Measurements from ENCODE around the gene BICC1.
A peak's percentile ranks its signal among the peaks of the same experiment; 100 is the strongest.
"Not testable (repeated sequence)": the region's sequence is repeated elsewhere in the genome, so short reads cannot be mapped to it uniquely, and the experiment has no call there.

Gene BICC1

GRCh38 chr10:58587676-58588075 lies 75.0 kb downstream of the BICC1 start:
- Histone ChIP-seq H3K4me3 (no peak overlapping the region), H3K27ac (no peak overlapping the region)

- H3K27ac ChIP-seq = no peak overlapping the region
- H3K4me3 ChIP-seq = no peak overlapping the region
These were observed 76.1 kb downstream of the BICC1 start for GRCh38 chr10:58588673-58589265.

- no peak overlapping the region for H3K4me3 ChIP-seq
- H3K27ac ChIP-seq = peak overlapping the region in 7 of 21 experiments; percentile 7 to 31 (median 19)
These were observed 77.6 kb downstream of the BICC1 start for GRCh38 chr10:58590152-58590840.

- no peak overlapping the region for H3K4me3 ChIP-seq
- H3K27ac ChIP-seq = peak overlapping the region in 5 of 21 experiments; percentile 7 to 31 (median 19)
These were observed 78.3 kb downstream of the BICC1 start for GRCh38 chr10:58590924-58591323.

GRCh38 chr10:58593008-58593407 lies 80.3 kb downstream of the BICC1 start:
- no peak overlapping the region for H3K4me3 ChIP-seq
- H3K27ac ChIP-seq = no peak overlapping the region

GRCh38 chr10:58597211-58597610 lies 84.5 kb downstream of the BICC1 start:
- not testable (repeated sequence) for H3K27ac ChIP-seq, H3K4me3 ChIP-seq

- no peak overlapping the region for H3K4me3 ChIP-seq
- no peak overlapping the region for H3K27ac ChIP-seq
These were observed 87.4 kb downstream of the BICC1 start for GRCh38 chr10:58599927-58600553.

GRCh38 chr10:58608351-58608750 lies 95.7 kb downstream of the BICC1 start:
- peak overlapping the region in 1 of 21 experiments; percentile 60 for H3K27ac ChIP-seq

GRCh38 chr10:58608826-58609531 lies 96.3 kb downstream of the BICC1 start:
- Histone ChIP-seq H3K27ac (peak overlapping the region in 2 of 21 experiments; percentile 18 to 60), H3K4me3 (no peak overlapping the region)

More at GRCh38 chr10:58608351-58608750, 95.7 kb downstream of the BICC1 start:
- H3K4me3 ChIP-seq = no peak overlapping the region

- Histone ChIP-seq H3K27ac (peak overlapping the region in 2 of 21 experiments; percentile 18 to 30), H3K4me3 (no peak overlapping the region)
These were observed 97.0 kb downstream of the BICC1 start for GRCh38 chr10:58609532-58610150.

GRCh38 chr10:58615237-58615935 lies 102.7 kb downstream of the BICC1 start:
- Histone ChIP-seq H3K27ac (no peak overlapping the region), H3K4me3 (no peak overlapping the region)

- no peak overlapping the region for H3K4me3 ChIP-seq
- peak overlapping the region in 2 of 21 experiments; percentile 5 to 24 for H3K27ac ChIP-seq
These were observed 105.5 kb downstream of the BICC1 start for GRCh38 chr10:58618158-58618676.

GRCh38 chr10:58621379-58622077 lies 108.9 kb downstream of the BICC1 start:
- H3K27ac ChIP-seq = peak overlapping the region in 2 of 21 experiments; percentile 2 to 37
- H3K4me3 ChIP-seq = no peak overlapping the region

- H3K27ac ChIP-seq = peak overlapping the region in 3 of 21 experiments; percentile 0 to 41 (median 33)
- no peak overlapping the region for H3K4me3 ChIP-seq
These were observed 109.6 kb downstream of the BICC1 start for GRCh38 chr10:58622246-58622645.

GRCh38 chr10:58625070-58625469 lies 112.4 kb downstream of the BICC1 start:
- peak overlapping the region in 1 of 21 experiments; percentile 42 for H3K27ac ChIP-seq
- no peak overlapping the region for H3K4me3 ChIP-seq

GRCh38 chr10:58627392-58627791 lies 114.7 kb downstream of the BICC1 start:
- Histone ChIP-seq H3K4me3 (no peak overlapping the region), H3K27ac (no peak overlapping the region)

GRCh38 chr10:58631715-58632114 lies 119.0 kb downstream of the BICC1 start:
- Histone ChIP-seq H3K4me3 (no peak overlapping the region), H3K27ac (no peak overlapping the region)

- Histone ChIP-seq H3K27ac (no peak overlapping the region), H3K4me3 (no peak overlapping the region)
These were observed 119.5 kb downstream of the BICC1 start for GRCh38 chr10:58632216-58632615.

Data from skin epidermis (tissue), 12 donors.